SU-DHL-6 (cell line): ENCODE data around the gene SEPTIN12.

Experiments used
- CTCF ChIP-seq: fragments of 200-600 bp; sonication (generic); IDR thresholded peaks from one replicate; pipeline ENCODE4 v1.5.1; 2017; ENCODE audit warnings: antibody characterized with exemption, mild to moderate bottlenecking, low read length, moderate library complexity; ENCODE audit not compliant: insufficient read depth, poor library complexity, severe bottlenecking
- EZH2phosphoT487 ChIP-seq: fragments of 200-600 bp; sonication (generic), shearing (Covaris generic); conservative IDR thresholded peaks from 2 replicates; pipeline ENCODE4 v1.6.1; 2018; ENCODE audit warnings: mild to moderate bottlenecking, antibody characterized with exemption, low read length, moderate library complexity, mixed read lengths

GRCh38 chr16:4752351-4753100, 35.6 kb downstream of the SEPTIN12 start:
- no peak for TF ChIP-seq CTCF
- TF ChIP-seq EZH2phosphoT487: no peak
